HG02588 (cell line): ENCODE results near the gene PCGF6.
"Not testable (repeated sequence)": the region's sequence is repeated elsewhere in the genome, so short reads cannot be mapped to it uniquely, and the experiment has no call there.

Experiments used
- ATAC-seq: cut with Tn5 transposase; IDR thresholded peaks from one replicate; pipeline ENCODE4 v1.9.1; 2021; ENCODE audit warnings: mild to moderate bottlenecking, moderate library complexity; ENCODE audit not compliant: unreplicated experiment

The PCGF6 gene, protein sequence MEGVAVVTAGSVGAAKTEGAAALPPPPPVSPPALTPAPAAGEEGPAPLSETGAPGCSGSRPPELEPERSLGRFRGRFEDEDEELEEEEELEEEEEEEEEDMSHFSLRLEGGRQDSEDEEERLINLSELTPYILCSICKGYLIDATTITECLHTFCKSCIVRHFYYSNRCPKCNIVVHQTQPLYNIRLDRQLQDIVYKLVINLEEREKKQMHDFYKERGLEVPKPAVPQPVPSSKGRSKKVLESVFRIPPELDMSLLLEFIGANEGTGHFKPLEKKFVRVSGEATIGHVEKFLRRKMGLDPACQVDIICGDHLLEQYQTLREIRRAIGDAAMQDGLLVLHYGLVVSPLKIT

DNA sequence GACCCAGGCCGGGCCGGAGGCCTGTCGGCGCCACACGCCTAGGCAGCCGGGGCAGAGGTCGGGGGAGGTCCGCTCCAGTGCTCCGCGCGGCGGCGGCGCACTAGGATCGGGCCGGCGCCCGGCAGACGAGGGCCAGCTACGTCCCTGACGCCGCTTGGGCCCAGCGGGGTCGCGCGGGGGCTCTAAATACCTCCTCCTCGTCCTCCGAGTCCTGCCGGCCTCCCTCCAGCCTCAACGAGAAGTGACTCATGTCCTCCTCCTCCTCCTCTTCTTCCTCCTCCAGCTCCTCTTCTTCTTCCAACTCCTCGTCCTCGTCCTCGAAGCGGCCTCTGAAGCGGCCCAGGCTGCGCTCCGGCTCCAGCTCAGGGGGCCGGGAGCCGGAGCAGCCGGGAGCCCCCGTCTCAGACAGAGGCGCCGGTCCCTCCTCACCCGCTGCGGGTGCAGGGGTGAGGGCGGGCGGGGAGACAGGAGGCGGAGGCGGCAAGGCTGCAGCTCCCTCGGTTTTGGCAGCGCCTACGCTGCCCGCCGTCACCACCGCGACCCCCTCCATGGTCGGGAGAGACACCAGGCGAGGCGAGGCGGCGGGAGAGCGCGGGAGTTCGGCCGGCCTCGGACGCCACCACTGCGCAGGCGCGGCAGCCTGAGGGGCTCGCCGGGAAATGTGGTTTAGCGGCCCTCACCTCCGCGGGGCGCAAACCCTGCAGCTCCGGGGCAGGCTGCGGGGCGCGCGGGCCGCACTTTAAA is at the start of gene PCGF6:
PCGF6 (minus strand) TSS at position 624 of the 744 bp plus-strand sequence; CDS start at position 550, 74 bp downstream.
- peak; percentile 80 for ATAC-seq

DNA sequence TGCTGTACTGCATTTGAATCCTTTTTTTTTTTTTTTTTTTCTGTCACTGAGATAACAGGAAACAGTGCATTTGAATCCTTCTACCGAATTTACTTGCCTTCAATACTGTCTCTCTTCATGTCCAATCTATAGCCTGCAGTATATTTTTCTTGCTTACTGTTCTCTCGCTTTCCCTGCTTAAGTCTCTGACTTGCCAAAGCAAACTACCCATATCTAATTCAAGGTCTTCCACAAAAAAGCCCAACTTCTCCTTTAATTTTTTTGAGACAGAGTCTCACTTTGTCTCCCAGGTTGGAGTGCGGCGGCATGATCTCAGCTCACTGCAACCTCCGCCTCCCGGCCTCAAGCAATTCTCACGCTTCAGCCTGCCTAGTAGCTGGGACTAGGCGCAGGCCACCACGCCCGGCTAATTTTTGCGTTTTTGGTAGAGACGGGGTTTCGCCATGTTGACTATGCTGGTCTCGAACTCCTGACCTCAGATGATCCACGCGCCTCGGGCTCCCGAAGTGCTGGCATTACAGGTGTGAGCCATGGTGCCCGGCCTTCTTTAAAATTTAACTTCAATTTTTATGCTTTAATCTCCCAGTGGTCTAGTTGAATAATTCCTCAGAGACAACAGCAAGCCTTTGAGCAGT is 46.4 kb upstream of the PCGF6 start:
- no peak for ATAC-seq

DNA sequence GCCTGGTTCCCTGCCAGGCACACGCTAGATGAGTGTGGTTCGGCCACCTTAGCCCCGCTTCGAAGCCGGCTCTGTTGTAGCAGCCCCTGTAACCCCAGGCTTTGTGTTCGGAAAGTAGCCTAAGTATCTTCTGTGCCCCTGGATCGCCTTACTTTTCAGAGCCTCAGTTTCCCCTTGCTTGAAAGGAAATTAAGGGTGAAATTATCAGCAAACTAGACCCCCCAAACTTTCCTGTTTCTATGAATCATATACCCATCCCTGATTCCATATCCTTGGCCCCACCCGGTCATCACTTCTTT is 45.8 kb upstream of the PCGF6 start:
- no peak for ATAC-seq

DNA sequence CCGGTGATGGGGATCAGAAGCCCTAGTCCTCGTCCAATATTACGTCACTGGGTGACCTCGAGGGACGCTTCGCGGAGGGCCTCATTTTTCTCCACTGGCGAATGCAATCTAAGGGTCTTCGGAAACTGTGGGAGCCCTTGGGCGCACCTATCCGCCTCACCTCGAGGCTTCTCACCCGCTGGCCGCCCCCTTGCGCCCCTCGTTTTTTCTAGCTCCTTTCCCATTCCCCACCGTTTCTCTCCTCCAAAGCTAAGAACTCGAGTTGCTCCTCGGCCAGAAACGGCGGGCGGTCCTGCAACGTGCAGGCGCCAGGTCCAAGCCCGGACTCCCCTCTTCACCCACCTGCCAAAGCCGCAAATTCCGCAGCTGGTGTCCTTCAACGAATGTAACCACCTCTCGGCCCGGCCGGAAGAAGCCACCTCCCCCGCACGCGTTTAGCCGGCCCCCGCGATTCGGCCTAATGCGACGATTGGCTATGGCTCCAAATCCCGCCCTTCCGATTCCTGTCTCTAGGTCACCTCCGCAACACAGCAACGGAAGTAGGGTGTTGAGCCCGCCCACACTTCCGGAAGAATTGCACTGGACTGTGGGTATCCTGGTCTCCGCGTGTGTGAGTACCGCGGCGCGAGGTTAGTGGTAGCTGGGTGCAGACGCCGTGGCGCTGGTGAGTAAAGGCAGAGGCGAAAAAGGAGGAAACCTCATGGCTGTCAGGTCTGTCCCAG is 45.3 kb upstream of the PCGF6 start, which contains the start of the genes ATP5MK and PDCD11:
ATP5MK (minus strand) TSS at position 409 of the 722 bp plus-strand sequence. CDS start 4,018 bp downstream, outside the sequence.
PDCD11 (plus strand) TSS at position 560 of the 722 bp plus-strand sequence. CDS start 1,801 bp downstream, outside the sequence.
- peak; percentile 98 for ATAC-seq

DNA sequence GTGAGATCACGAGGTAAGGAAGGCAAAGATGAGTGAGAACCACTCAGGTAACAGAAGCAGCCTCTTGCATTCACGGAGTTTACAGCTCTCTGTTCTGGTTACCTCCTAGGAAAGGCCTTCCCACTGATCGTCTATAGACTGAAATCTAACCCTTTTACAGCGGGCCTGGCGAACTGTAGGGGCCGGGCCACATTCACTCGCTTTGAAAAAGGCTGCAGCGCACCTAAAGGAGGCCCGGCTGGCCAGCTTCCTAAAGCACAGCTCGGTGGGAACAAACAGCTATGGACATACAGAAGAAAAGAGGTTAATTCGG is 44.8 kb upstream of the PCGF6 start:
- no peak for ATAC-seq

DNA sequence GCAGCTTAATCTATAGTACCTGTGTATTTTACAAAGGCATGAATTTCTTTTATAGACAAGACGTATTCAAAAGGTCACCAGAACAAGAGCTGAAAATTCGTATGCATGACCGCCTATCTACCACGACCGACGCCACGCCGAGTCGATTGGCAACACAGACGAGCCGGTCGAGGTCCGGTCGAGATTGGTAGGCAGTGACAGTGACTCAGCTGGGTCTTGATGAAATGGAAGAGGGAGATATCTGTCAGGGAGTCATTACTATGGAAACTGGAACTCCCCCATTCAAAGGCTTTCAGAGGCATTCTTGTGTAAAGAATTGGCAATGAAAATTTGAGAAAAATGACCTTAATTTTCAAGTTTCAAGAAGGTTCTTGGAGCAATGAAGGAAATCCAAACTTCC is 43.2 kb upstream of the PCGF6 start:
- no peak for ATAC-seq

DNA sequence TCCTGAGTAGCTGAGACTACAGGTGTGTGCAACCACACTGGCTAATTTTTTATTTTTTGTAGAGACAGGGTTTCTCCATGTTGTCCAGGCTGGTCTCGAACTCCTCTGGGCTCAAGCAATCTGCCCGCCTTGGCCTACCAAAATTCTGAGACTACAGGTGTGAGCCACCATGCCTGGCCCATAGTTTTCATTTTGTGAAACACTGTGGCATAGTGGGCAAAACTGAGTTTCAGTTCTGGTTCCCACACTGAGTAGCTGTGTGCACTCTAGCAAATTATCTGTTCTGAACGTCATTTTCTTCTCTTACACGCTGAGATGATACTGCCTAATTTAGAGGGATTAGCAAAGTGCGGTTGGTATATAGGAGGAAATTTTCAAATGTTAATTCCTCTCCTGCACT is 31.8 kb upstream of the PCGF6 start:
- ATAC-seq = no peak

DNA sequence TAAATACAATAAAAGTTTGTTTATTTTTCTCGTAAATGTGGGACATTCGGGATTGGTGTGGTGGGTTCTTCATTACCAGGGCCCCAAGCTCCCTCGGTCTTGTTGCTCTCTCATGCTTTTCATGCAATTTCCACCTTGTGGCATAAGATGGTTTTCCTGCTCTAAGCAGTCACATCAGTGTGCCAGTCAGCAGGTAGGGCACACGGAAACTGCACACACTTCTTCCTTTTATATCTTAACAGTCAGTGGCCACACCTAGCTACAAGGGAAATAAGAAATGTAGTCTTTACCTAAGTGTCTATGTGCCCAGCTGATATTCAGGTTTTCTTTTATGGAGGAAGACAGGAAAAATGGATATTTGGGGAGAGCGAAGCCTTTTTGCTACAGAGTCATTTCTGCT is 23.3 kb upstream of the PCGF6 start:
- no peak for ATAC-seq

DNA sequence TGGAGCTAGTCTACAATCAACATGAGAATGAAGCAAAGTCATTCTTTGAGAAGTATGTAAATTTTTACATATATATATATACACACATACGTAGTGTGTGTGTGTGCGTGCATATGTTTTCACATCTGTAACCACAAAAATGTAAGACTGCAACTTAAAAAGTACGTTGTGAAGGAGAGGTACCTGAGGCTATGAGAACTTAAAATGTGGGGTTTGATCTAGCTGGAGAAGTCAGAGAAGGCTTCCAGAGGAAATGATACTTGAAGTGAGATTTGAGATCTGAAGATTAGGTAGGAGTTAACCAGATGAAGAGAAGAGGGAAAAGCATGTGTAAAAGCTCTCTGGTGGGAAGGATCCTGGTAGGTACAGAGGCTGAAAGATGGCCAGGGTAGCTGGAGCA is 22.6 kb upstream of the PCGF6 start:
- no peak for ATAC-seq

DNA sequence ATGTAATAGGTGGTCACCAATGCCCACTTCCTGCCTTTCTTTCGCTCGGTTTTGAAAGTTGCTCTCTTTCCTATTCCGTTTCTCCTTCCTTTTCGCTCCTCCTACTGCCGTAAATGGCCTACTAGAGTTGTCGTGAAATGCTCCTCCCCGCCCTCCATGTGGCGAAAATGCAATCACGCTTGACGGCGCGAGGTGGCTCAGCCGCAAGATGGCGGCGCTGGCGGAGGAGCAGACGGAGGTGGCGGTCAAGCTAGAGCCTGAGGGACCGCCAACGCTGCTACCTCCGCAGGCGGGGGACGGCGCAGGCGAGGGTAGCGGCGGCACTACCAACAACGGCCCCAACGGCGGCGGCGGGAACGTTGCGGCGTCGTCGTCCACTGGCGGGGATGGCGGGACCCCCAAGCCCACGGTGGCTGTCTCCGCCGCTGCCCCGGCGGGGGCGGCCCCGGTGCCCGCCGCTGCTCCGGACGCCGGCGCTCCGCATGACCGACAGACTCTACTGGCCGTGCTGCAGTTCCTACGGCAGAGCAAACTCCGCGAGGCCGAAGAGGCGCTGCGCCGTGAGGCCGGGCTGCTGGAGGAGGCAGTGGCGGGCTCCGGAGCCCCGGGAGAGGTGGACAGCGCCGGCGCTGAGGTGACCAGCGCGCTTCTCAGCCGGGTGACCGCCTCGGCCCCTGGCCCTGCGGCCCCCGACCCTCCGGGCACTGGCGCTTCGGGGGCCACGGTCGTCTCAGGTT is 17.0 kb upstream of the PCGF6 start, which contains the start of gene TAF5:
TAF5 (plus strand) TSS at position 195 of the 737 bp plus-strand sequence; CDS start at position 209, 14 bp downstream.
- ATAC-seq = peak; percentile 47

DNA sequence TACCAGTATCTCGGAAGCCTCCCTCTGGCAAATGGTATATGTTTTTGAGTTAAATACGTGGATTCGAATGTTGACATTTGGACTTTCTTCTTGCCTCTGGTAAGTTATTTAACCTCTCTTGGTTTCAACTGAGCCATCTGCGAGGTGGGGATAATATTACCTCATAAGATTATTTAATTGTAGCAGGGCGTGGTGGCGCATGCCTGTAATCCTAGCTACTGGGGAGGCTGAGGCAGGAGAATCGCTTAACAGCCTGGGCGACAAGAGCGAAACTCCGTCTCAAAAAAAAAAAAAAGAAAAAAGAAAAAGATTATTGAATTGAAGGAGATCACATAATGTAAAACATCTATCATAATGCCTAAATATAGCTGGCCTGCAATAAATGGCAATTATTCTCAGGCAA is 16.4 kb upstream of the PCGF6 start:
- no peak for ATAC-seq

DNA sequence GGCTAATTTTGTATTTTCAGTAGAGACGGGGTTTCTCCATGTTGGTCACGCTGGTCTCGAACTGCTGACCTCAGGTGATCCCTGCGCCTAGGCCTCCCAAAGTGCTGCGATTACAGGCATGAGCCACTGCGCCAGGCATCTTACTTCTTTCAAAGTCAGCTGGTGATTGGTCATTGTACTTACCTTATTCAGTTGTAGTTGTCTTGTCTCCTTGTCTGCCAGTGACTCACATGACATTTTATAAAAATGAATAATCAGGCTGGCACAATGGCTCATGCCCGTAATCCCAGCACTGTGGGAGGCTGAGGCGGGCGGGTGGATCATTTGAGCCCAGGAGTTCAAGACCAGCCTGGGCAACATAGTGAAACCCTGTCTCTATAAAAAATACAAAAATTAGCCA is 9.9 kb upstream of the PCGF6 start:
- ATAC-seq = not testable (repeated sequence)

DNA sequence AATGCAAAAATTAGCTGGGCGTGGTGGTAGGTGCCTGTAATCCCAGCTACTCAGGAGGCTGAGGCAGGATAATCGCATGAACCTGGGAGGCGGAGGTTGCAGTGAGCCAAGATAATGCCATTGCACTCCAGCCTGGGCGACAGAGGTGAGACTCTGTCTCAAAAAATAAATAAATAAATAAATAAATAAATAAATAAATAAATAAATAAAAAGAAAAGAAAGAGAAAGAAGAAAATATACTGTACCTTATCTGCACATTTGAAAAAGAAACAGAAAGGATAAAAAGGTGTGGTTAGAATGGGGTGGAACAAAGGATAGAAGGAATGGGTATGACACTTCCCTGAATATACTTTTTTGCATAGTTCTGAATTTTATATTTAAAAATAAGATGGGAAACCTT is 8.6 kb upstream of the PCGF6 start:
- ATAC-seq = not testable (repeated sequence)

DNA sequence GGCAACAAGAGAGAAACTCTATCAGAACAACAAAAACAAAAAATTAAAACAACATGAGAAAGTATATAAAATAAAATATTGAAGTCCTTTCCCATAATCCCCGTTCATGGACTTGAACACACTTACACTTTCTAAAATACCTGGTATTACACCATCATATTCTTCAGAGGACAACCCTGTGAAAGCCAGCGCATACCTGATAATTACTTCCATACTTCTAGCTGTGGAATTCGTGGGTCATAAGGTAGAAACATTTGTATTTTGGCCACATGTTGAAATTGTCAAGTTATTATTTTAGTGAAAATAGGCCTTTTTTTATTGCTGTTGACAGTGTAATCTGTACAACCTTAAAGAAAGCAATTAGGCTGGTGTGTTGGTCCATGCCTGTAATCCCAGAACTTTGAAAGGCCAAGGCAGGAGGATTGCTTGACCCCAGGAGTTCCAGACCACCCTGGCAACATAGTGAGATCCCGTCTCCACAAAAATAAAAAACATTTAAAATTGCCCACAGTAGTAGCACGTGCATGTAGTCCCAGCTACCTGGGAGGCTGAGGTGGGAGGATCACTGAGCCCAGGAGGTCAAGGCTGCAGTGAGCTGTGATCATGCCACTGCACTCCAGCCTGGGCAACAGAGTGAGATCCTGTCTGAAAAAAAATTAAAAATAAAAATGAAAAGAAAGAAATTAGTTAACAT is 5.1 kb upstream of the PCGF6 start:
- no peak for ATAC-seq

DNA sequence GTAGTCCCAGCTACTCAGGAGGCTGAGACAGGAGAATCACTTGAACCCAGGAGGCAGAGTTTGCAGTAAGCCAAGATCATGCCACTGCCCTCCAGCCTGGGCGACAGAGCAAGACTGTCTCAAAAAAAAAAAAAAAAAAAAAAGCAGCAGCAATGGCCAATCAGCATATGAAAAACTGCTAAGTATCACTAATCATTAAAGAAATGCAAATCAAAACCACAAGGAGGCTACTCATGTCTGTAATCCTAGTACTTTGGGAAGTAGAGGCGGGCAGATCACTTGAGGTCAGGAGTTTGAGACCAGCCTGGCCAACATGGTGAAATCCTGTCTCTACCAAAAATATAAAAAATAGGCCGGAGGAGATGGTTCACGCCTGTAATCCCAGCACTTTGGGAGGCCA is 3.6 kb upstream of the PCGF6 start:
- ATAC-seq = not testable (repeated sequence)

DNA sequence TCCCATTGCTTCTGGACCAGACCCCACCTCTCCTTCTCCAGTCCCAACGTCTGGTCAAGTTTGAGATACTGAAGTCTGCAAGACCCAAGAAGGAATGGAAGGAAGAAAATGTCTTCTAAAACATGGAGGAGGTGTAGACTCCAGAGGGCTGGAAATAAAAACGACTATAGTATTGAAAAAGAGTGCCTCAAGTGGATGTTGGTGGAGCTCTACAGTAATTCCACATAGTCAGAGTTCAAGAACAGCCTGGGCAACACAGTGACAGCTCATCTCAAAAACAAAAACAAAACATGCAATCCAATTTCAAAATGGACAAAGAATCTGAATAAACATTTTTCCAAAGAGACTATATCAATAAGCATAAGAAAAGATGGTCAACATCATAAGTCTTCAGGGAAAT is 2.3 kb upstream of the PCGF6 start:
- no peak for ATAC-seq

DNA sequence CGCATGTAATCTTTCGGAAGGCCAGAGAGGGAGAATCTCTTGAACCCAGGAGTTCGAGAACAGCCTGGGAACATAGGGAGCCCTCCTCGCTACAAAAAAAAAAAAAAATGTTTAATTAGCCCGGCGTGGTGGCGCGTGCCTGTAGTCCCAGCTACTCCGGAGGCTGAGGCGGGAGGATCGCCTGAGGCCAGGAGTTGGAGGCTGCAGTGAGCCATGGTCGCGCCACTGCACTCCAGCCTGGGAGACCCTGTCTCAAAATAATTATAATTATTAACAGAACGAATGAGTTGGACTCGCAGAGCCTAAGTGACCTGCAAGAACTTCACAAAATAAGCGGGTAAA is 794 bp downstream of the PCGF6 start:
- ATAC-seq = no peak

DNA sequence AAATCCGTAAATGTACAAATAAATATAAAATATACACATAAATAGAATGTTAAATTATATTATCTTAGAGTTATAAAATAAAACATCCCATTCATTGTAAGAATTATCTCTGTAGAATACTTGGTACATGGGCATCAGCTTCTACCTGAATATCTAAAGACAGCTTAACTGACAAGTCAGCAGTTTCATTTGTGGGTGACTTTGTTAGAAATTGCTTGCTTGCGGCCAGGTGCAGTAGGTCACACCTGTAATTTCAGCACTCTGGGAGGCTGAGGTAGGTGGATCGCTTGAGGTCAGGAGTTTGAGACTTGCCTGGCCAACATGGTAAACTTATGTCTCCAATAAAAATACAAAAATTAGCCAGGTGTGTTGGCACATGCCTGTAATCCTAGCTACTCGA is 14.6 kb downstream of the PCGF6 start:
- ATAC-seq = no peak

DNA sequence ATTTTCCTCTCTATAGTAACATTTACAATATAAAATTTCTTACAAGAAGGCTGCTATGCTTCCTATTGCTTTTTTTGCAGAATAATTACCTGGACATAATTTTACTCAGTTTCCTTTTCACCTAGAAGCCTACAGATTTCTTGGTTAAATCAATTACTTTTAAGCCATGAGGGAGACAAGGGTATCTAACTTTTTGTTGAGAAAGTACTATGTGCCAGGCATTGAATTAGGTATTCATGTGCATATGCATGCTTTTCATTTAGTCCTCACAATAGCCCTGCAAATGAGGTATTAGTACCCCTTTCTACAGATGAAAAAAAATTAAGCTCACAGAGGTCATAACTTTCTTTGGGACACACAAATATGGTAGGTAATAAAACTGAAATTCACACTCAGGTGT is 16.4 kb downstream of the PCGF6 start:
- no peak for ATAC-seq

DNA sequence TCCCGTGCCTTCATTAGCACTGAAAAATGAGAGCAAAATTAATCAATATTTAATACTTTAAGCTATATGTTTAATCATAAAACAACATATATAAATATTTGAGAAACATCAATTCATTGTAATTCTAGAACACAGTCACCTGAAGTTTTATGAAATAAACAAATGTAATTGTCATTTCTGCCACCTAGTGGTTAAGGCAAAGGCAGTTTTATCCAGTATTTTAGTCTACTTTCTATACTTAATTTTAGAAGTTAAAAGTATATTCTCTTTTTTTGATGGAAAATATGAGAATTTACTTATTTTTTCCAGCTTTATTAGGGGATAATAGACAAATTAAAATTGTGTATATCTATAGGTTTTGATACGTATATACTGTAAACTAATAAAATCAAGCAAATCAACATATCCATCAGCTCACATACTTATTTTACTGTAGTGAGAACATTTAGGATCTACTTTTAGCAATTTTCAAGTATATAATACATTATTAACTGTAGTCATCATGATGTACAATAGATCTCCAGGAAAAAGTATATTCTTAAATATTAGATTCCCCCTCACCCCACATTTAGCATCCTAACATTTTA is 16.9 kb downstream of the PCGF6 start:
- ATAC-seq = no peak
